ENCODE measurements around the gene CFAP77.

CFAP77 gene

GRCh38 chr9:132554755-132555154 is 144.7 kb downstream of the CFAP77 start:
- no peak overlapping the region for H3K4me3 ChIP-seq (ENCODE audit: low read depth, low read length)
- no peak for TF ChIP-seq CTCF (IDR thresholded peaks at IDR 0.05; ENCODE audit: low read depth, low read length, missing control alignments)
- DNase-seq (ENCODE audit: low read depth) = no peak
- in situ Hi-C loops (cut with HindIII; ENCODE audit: low sequenced_read_pairs) = loop anchor here (5.0 kb wide), 1 partner anchor 72 kb away; no protein-coding TSS in a partner anchor

- H3K4me3 ChIP-seq (ENCODE audit: low read depth, low read length) = no peak overlapping the region
- TF ChIP-seq CTCF (IDR thresholded peaks at IDR 0.05; ENCODE audit: low read depth, low read length, missing control alignments) = no peak
- no peak for DNase-seq (ENCODE audit: low read depth)
- in situ Hi-C loops (cut with HindIII; ENCODE audit: low sequenced_read_pairs) = no loop called here
Measured at GRCh38 chr9:132555528-132555927, 145.5 kb downstream of the CFAP77 start.

- in situ Hi-C loops (cut with HindIII; ENCODE audit: low sequenced_read_pairs) = no loop called here
- TF ChIP-seq CTCF (IDR thresholded peaks at IDR 0.05; ENCODE audit: low read depth, low read length, missing control alignments) = no peak
- H3K4me3 ChIP-seq (ENCODE audit: low read depth, low read length) = no peak overlapping the region
- no peak for DNase-seq (ENCODE audit: low read depth)
Measured at GRCh38 chr9:132556235-132556634, 146.2 kb downstream of the CFAP77 start.

GRCh38 chr9:132556714-132557113 is 146.7 kb downstream of the CFAP77 start:
- TF ChIP-seq CTCF (IDR thresholded peaks at IDR 0.05; ENCODE audit: low read depth, low read length, missing control alignments) = no peak
- no peak for DNase-seq (ENCODE audit: low read depth)
- in situ Hi-C loops (cut with HindIII; ENCODE audit: low sequenced_read_pairs) = no loop called here
- H3K4me3 ChIP-seq (ENCODE audit: low read depth, low read length) = no peak overlapping the region

GRCh38 chr9:132557159-132557558 is 147.1 kb downstream of the CFAP77 start:
- no peak for DNase-seq (ENCODE audit: low read depth)
- no peak for TF ChIP-seq CTCF (IDR thresholded peaks at IDR 0.05; ENCODE audit: low read depth, low read length, missing control alignments)
- in situ Hi-C loops (cut with HindIII; ENCODE audit: low sequenced_read_pairs) = no loop called here
- H3K4me3 ChIP-seq (ENCODE audit: low read depth, low read length) = no peak overlapping the region

GRCh38 chr9:132559711-132560110 is 149.7 kb downstream of the CFAP77 start:
- no peak for TF ChIP-seq CTCF (IDR thresholded peaks at IDR 0.05; ENCODE audit: low read depth, low read length, missing control alignments)
- in situ Hi-C loops (cut with HindIII; ENCODE audit: low sequenced_read_pairs) = no loop called here
- DNase-seq (ENCODE audit: low read depth) = no peak
- no peak overlapping the region for H3K4me3 ChIP-seq (ENCODE audit: low read depth, low read length)

All from astrocyte of the cerebellum (primary cell).